GM12875 (cell line): Measurements from ENCODE around the gene CD244.
A peak's percentile ranks its signal among the peaks of the same experiment; 100 is the strongest.
"Not testable (repeated sequence)": the region's sequence is repeated elsewhere in the genome, so short reads cannot be mapped to it uniquely, and the experiment has no call there.

ENCODE experiments used
- H3K4me3 ChIP-seq: one replicate; pipeline ENCODE4 v1.5.1; 2011; ENCODE audit warnings: low read depth, low read length, control low read depth
- TF ChIP-seq, protein P1 (sequence below): IDR thresholded peaks from 2 replicates; pipeline ENCODE4 v1.5.1; 2011; ENCODE audit warnings: low read depth, mild to moderate bottlenecking, control low read depth, inconsistent platforms, low read length, moderate library complexity, borderline replicate concordance; ENCODE audit not compliant: insufficient read depth

The CD244 gene

DNA sequence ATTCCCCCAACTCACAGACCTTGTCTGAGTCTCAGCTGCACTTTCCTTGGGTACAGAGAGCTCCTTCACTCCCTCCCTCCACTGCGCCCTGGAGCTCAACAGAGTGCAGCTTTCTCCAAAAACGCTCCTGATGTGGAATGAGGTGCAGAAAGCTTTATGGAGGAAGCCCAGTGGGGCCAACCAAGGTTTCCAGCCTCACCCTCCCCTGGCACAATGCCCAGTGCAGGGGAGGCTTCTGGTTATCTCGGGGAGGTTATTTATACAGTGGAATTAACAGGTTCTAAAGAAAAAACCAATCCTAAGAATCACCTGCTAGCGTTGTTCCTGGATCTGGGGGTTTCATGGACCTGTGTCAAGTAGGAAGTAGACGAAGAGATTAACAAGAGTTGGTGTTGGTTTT, 22.4 kb upstream of the CD244 start, which contains the start of gene ITLN1:
TSS of gene ITLN1 (minus strand) at position 139 of the 400 bp plus-strand sequence. CDS start 303 bp downstream, outside the sequence.
- no peak within 1 kb of the TSS for H3K4me3 ChIP-seq
- TF ChIP-seq, protein P1, sequence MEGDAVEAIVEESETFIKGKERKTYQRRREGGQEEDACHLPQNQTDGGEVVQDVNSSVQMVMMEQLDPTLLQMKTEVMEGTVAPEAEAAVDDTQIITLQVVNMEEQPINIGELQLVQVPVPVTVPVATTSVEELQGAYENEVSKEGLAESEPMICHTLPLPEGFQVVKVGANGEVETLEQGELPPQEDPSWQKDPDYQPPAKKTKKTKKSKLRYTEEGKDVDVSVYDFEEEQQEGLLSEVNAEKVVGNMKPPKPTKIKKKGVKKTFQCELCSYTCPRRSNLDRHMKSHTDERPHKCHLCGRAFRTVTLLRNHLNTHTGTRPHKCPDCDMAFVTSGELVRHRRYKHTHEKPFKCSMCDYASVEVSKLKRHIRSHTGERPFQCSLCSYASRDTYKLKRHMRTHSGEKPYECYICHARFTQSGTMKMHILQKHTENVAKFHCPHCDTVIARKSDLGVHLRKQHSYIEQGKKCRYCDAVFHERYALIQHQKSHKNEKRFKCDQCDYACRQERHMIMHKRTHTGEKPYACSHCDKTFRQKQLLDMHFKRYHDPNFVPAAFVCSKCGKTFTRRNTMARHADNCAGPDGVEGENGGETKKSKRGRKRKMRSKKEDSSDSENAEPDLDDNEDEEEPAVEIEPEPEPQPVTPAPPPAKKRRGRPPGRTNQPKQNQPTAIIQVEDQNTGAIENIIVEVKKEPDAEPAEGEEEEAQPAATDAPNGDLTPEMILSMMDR, result no peak

DNA sequence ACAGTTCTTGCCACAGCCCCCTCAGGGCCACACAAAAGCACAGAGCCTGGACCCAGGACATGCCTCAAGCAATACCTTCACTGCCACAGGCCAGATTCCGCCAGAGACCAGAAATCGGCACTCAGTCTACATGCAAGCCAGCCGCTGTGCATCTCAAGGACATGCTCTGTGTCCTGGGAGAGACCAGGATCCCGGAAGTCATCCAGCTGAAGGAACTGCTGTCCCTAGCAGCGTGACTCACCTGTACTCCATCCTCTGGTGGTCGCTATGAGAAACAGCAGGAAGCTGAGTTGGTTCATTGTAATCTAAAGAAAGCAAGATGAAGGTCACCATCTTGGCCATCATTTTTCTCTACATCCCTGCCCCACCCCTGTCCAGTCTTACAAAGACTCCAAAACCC, 21.9 kb upstream of the CD244 start:
- H3K4me3 ChIP-seq, result no peak overlapping the region
- TF ChIP-seq, protein P1, result peak; percentile 52; the same call in 1 of the 2 replicates

- TF ChIP-seq, protein P1, result no peak
Observed at GRCh38 chr1:160883581-160884513, 21.2 kb upstream of the CD244 start.

GRCh38 chr1:160882582-160882981, 19.9 kb upstream of the CD244 start:
- H3K4me3 ChIP-seq, result no peak overlapping the region
- TF ChIP-seq, protein P1, result no peak

More at GRCh38 chr1:160883581-160884513, 21.2 kb upstream of the CD244 start:
- no peak overlapping the region for H3K4me3 ChIP-seq

GRCh38 chr1:160881264-160881663, 18.6 kb upstream of the CD244 start:
- H3K4me3 ChIP-seq, result not testable (repeated sequence)

DNA sequence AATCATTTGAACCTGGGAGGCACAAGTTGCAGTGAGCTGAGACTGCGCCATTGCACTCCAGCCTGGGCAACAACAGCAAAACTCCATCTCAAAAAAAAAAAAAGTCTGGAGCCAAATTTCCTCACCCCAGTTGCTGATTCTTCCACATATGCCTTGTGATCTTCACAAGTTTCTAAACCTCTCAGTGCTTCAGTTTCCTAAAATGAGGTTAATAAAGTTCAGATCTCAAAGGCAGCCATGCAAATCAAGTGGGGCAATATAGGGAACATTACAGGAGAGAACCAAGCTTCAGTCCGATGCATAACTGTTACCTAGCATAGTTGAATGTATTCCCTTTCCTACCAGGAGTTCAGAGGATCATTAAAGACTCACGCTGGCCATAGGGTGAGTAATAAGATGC, 17.5 kb upstream of the CD244 start:
- TF ChIP-seq, protein P1, result no peak
- H3K4me3 ChIP-seq, result no peak overlapping the region

GRCh38 chr1:160879056-160879455, 16.4 kb upstream of the CD244 start:
- H3K4me3 ChIP-seq, result no peak overlapping the region
- TF ChIP-seq, protein P1, result no peak
